HCT116 (cell line): Measurements from ENCODE around the gene RPL21. TPM values are rescaled to one million over a fixed set of nuclear protein-coding genes. Genes with fewer than 3 reads are reported as not detected.

ENCODE experiments used
- ATAC-seq: fragments of 200-7000 bp; cut with Tn5 transposase; 2 replicates; pipeline ENCODE4 v1.9.1; 2020; ENCODE audit warnings: mild to moderate bottlenecking, moderate library complexity
- BruUV-seq: library from RNA; stranded (reverse); fragments of 400-500 nt; replicated peaks from 2 replicates; lab custom pipeline; 2021; lab: Mats Ljungman, UMichigan
- CTCF ChIA-PET: fragments of 300-600 bp; sonication (Branson Sonifier 250); formaldehyde crosslinking; loops from one replicate; lab custom pipeline; 2021; ENCODE audit warnings: antibody characterized with exemption; lab: Charles Lee
- POLR2A ChIA-PET: fragments of 300-600, 350-600 bp; sonication (Branson Sonifier 250); formaldehyde crosslinking; loops from one replicate; lab custom pipeline; 2021; ENCODE audit warnings: antibody characterized with exemption; lab: Charles Lee
- RAD21 ChIA-PET, 2 experiments: fragments of 300-600 bp; sonication (Branson Sonifier 250); formaldehyde crosslinking; loops; one replicate each; lab custom pipeline; 2023; ENCODE audit warnings: low total read pairs in 2 of 2; ENCODE audit not compliant: uncharacterized antibody in 2 of 2, unreplicated experiment in 2 of 2, low non-redundant PET in 1 of 2; lab: Charles Lee
- DNase-seq: peaks from one replicate; pipeline ENCODE4 v3.0.0-alpha.2; 2010; ENCODE audit warnings: low read depth, low spot score
- H2AFZ ChIP-seq: fragments of 200-600 bp; shearing (Covaris generic), sonication (generic); 2 replicates; pipeline ENCODE4 v1.6.1; 2017; ENCODE audit warnings: low read depth, mixed run types, mixed read lengths, antibody characterized with exemption, low read length; ENCODE audit not compliant: poor library complexity, severe bottlenecking
- H3K27ac ChIP-seq: 2 replicates; pipeline ENCODE4 v1.5.1; 2012; ENCODE audit warnings: low read depth, low read length
- H3K27me3 ChIP-seq: fragments of 200-600 bp; sonication (generic); 2 replicates; pipeline ENCODE4 v1.6.1; 2016; ENCODE audit warnings: mixed run types, low read length, mixed read lengths; ENCODE audit not compliant: insufficient read depth
- H3K36me3 ChIP-seq, 2 experiments: fragments of 200-500 bp in 1 of 2; fragments of 200-600 bp in 1 of 2; sonication (Bioruptor generic) in 1 of 2; sonication (generic) in 1 of 2; 2 replicates each; pipeline versions ENCODE4 v1.5.1 to v1.6.1; 2014 to 2016; ENCODE audit warnings: low read length in 2 of 2, inconsistent platforms in 1 of 2, mixed read lengths in 1 of 2, mixed run types in 1 of 2; ENCODE audit not compliant: insufficient read depth in 2 of 2, control insufficient read depth in 1 of 2
- H3K4me1 ChIP-seq, 2 experiments: fragments of 200-600 bp in 1 of 2; sonication (generic) in 1 of 2; 2 replicates each; pipeline versions ENCODE4 v1.5.1 to v1.6.1; 2012 to 2017; ENCODE audit warnings: low read length in 2 of 2, inconsistent platforms in 1 of 2, mild to moderate bottlenecking in 1 of 2, mixed read lengths in 1 of 2, mixed run types in 1 of 2, moderate library complexity in 1 of 2; ENCODE audit not compliant: insufficient read depth in 2 of 2, control insufficient read depth in 1 of 2
- H3K4me2 ChIP-seq: fragments of 200-600 bp; sonication (generic); 2 replicates; pipeline ENCODE4 v1.6.1; 2017; ENCODE audit warnings: mixed run types, low read length, mixed read lengths
- H3K4me3 ChIP-seq, 2 experiments: fragments of 200-600 bp in 1 of 2; sonication (generic) in 1 of 2; replicated peaks in 1 of 2; 2 replicates each; pipeline ENCODE4 v1.5.1; 2011 to 2016; ENCODE audit warnings: low read length in 2 of 2, control low read depth in 1 of 2, low read depth in 1 of 2, mild to moderate bottlenecking in 1 of 2, mixed read lengths in 1 of 2, mixed run types in 1 of 2
- H3K79me2 ChIP-seq: fragments of 200-600 bp; sonication (generic); 2 replicates; pipeline ENCODE4 v1.6.1; 2017; ENCODE audit warnings: mild to moderate bottlenecking, mixed run types, low read length, moderate library complexity, mixed read lengths; ENCODE audit not compliant: insufficient read depth
- H3K9ac ChIP-seq: fragments of 200-600 bp; sonication (generic); 2 replicates; pipeline ENCODE4 v1.6.1; 2016; ENCODE audit warnings: low read length, mixed read lengths
- H3K9me2 ChIP-seq: fragments of 200-600 bp; sonication (generic), shearing (Covaris generic); 2 replicates; pipeline ENCODE4 v1.6.1; 2017; ENCODE audit warnings: mixed run types, mild to moderate bottlenecking, moderate library complexity; ENCODE audit not compliant: insufficient read depth
- H3K9me3 ChIP-seq, 2 experiments: fragments of 200-500 bp in 1 of 2; fragments of 200-600 bp in 1 of 2; sonication (Bioruptor generic) in 1 of 2; sonication (generic) in 1 of 2; 2 replicates each; pipeline ENCODE4 v1.6.1; 2014 to 2017; ENCODE audit warnings: low read length in 2 of 2, mixed read lengths in 2 of 2, inconsistent platforms in 1 of 2, low read depth in 1 of 2, mild to moderate bottlenecking in 1 of 2, mixed run types in 1 of 2, moderate library complexity in 1 of 2; ENCODE audit not compliant: control insufficient read depth in 1 of 2, insufficient read depth in 1 of 2
- H4K20me1 ChIP-seq: fragments of 200-600 bp; sonication (generic), shearing (Covaris generic); 2 replicates; pipeline ENCODE4 v1.6.1; 2017; ENCODE audit warnings: mixed run types, mild to moderate bottlenecking, moderate library complexity; ENCODE audit not compliant: insufficient read depth
- CBX3 ChIP-seq: IDR thresholded peaks from 2 replicates; pipeline ENCODE4 v1.6.1; 2012; ENCODE audit warnings: low read depth
- ELF1 ChIP-seq: IDR thresholded peaks from 2 replicates; pipeline ENCODE4 v1.6.1; 2012; ENCODE audit warnings: low read depth, borderline replicate concordance
- EZH2 ChIP-seq: fragments of 200-600 bp; sonication (generic); IDR thresholded peaks from 2 replicates; pipeline ENCODE4 v1.6.1; 2017; ENCODE audit warnings: antibody characterized with exemption, mixed run types
- EZH2phosphoT487 ChIP-seq: fragments of 200-600 bp; IDR thresholded peaks from 2 replicates; pipeline ENCODE4 v1.6.1; 2018; ENCODE audit warnings: antibody characterized with exemption, borderline replicate concordance
- FOSL1 ChIP-seq: IDR thresholded peaks from 2 replicates; pipeline ENCODE4 v1.6.1; 2012; ENCODE audit warnings: low read depth
- MAX ChIP-seq: IDR thresholded peaks from 2 replicates; pipeline ENCODE4 v1.6.1; 2012
- POLR2A ChIP-seq: IDR thresholded peaks from 2 replicates; pipeline ENCODE4 v1.7.0; 2011; ENCODE audit warnings: borderline replicate concordance; ENCODE audit not compliant: insufficient read depth, insufficient read length; ENCODE audit errors: extremely low read depth
- RAD21 ChIP-seq: IDR thresholded peaks from 2 replicates; pipeline ENCODE4 v1.6.1; 2012; ENCODE audit warnings: low read depth, mild to moderate bottlenecking
- SP1 ChIP-seq: IDR thresholded peaks from 2 replicates; pipeline ENCODE4 v1.6.1; 2012; ENCODE audit warnings: low read depth
- ZFX ChIP-seq: fragments of 450-650 bp; IDR thresholded peaks from 2 replicates; pipeline ENCODE4 v1.6.1; 2017
- ZNF274 ChIP-seq: fragments of 200-500 bp; sonication (Bioruptor generic); IDR thresholded peaks from 2 replicates; pipeline ENCODE4 v1.6.1; 2014; ENCODE audit warnings: mild to moderate bottlenecking, low read depth, low read length, inconsistent platforms
- intact Hi-C: fragments of 100-400 bp; cut with micrococcal nuclease; formaldehyde crosslinking; loops from 2 replicates; pipeline ENCODE4 v1.10.0; 2022
- total RNA-seq: library from RNA; stranded (reverse); gene quantifications from one replicate; pipeline ENCODE4 v1.2.1, GENCODE V29; 2021; ENCODE audit not compliant: unreplicated experiment
- TF ChIP-seq, protein P1 (sequence below): IDR thresholded peaks from 2 replicates; pipeline ENCODE4 v1.6.1; 2012; ENCODE audit warnings: low read depth
- TF ChIP-seq, protein P2 (sequence below): IDR thresholded peaks from 2 replicates; pipeline ENCODE4 v1.6.1; 2011; ENCODE audit warnings: mild to moderate bottlenecking, low read length, moderate library complexity; ENCODE audit not compliant: insufficient replicate concordance; ENCODE audit errors: extremely low read depth
- TF ChIP-seq, protein P3 (sequence below): IDR thresholded peaks from 2 replicates; pipeline ENCODE4 v1.6.1; 2012

Gene RPL21
- total RNA-seq, 1 experiment from 2014 or later, result 915 TPM

- CTCF ChIA-PET, result interaction anchor here (1.0 kb wide), 1 partner anchor 24 kb away, joined by 3 read pairs; the partner anchor contains the start of gene RASL11A
- Histone ChIP-seq H4K20me1 (no peaks in the 10 kb centered on the region), H3K79me2 (no peaks in the 10 kb centered on the region), H3K27me3 (no peaks in the 10 kb centered on the region), H3K36me3 (no peaks in the 10 kb centered on the region), H3K9me3 (no peaks in the 10 kb centered on the region), H3K4me3 (no peak overlapping the region), H3K4me2 (no peak overlapping the region), H2AFZ (no peak overlapping the region), H3K9ac (no peak overlapping the region), H3K9me2 (no peaks in the 10 kb centered on the region), H3K27ac (no peak overlapping the region), H3K4me1 (no peaks in the 10 kb centered on the region)
- RAD21 ChIA-PET, result no interaction called here
- intact Hi-C loops, result no loop called here
- no peak for DNase-seq
- POLR2A ChIA-PET, result no interaction called here
- BruUV-seq, result no TSS peak
- no peak for ATAC-seq
- TF ChIP-seq POLR2A (no peak), CBX3 (no peak), ZFX (no peak), EZH2 (no peak), MAX (no peak), RAD21 (no peak)
These were observed 42.6 kb downstream of the RPL21 start for GRCh38 chr13:27293873-27294515.

GRCh38 chr13:27295096-27295495 is 43.7 kb downstream of the RPL21 start:
- intact Hi-C loops, result no loop called here
- no peaks in the 10 kb centered on the region for H4K20me1 ChIP-seq
- no peaks in the 10 kb centered on the region for H3K9me2 ChIP-seq
- no peaks in the 10 kb centered on the region for H3K27me3 ChIP-seq
- H3K36me3 ChIP-seq, result no peaks in the 10 kb centered on the region
- no peak overlapping the region for H3K9ac ChIP-seq
- H2AFZ ChIP-seq, result no peak overlapping the region
- ATAC-seq (no peak), DNase-seq (no peak)
- ChIA-PET POLR2A (no interaction called here), CTCF (interaction anchor here (1.0 kb wide), 1 partner anchor 25 kb away, joined by 3 read pairs; the partner anchor contains the start of gene RASL11A), RAD21 (no interaction called here)
- H3K79me2 ChIP-seq, result no peaks in the 10 kb centered on the region
- H3K4me3 ChIP-seq, result no peak overlapping the region
- no peaks in the 10 kb centered on the region for H3K9me3 ChIP-seq
- H3K27ac ChIP-seq, result no peak overlapping the region
- no peak overlapping the region for H3K4me2 ChIP-seq
- H3K4me1 ChIP-seq, result no peaks in the 10 kb centered on the region
- no TSS peak for BruUV-seq
- TF ChIP-seq FOSL1 (no peak), EZH2phosphoT487 (no peak), ZNF274 (no peak), ELF1 (no peak), ZFX (no peak), MAX (no peak), RAD21 (no peak), EZH2 (no peak), SP1 (no peak)
- TF ChIP-seq, protein P1, sequence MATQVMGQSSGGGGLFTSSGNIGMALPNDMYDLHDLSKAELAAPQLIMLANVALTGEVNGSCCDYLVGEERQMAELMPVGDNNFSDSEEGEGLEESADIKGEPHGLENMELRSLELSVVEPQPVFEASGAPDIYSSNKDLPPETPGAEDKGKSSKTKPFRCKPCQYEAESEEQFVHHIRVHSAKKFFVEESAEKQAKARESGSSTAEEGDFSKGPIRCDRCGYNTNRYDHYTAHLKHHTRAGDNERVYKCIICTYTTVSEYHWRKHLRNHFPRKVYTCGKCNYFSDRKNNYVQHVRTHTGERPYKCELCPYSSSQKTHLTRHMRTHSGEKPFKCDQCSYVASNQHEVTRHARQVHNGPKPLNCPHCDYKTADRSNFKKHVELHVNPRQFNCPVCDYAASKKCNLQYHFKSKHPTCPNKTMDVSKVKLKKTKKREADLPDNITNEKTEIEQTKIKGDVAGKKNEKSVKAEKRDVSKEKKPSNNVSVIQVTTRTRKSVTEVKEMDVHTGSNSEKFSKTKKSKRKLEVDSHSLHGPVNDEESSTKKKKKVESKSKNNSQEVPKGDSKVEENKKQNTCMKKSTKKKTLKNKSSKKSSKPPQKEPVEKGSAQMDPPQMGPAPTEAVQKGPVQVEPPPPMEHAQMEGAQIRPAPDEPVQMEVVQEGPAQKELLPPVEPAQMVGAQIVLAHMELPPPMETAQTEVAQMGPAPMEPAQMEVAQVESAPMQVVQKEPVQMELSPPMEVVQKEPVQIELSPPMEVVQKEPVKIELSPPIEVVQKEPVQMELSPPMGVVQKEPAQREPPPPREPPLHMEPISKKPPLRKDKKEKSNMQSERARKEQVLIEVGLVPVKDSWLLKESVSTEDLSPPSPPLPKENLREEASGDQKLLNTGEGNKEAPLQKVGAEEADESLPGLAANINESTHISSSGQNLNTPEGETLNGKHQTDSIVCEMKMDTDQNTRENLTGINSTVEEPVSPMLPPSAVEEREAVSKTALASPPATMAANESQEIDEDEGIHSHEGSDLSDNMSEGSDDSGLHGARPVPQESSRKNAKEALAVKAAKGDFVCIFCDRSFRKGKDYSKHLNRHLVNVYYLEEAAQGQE, result no peak
- TF ChIP-seq, protein P2, sequence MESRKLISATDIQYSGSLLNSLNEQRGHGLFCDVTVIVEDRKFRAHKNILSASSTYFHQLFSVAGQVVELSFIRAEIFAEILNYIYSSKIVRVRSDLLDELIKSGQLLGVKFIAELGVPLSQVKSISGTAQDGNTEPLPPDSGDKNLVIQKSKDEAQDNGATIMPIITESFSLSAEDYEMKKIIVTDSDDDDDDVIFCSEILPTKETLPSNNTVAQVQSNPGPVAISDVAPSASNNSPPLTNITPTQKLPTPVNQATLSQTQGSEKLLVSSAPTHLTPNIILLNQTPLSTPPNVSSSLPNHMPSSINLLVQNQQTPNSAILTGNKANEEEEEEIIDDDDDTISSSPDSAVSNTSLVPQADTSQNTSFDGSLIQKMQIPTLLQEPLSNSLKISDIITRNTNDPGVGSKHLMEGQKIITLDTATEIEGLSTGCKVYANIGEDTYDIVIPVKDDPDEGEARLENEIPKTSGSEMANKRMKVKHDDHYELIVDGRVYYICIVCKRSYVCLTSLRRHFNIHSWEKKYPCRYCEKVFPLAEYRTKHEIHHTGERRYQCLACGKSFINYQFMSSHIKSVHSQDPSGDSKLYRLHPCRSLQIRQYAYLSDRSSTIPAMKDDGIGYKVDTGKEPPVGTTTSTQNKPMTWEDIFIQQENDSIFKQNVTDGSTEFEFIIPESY, result no peak
- TF ChIP-seq, protein P3, sequence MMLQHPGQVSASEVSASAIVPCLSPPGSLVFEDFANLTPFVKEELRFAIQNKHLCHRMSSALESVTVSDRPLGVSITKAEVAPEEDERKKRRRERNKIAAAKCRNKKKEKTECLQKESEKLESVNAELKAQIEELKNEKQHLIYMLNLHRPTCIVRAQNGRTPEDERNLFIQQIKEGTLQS, result no peak
